Kidney capillary endothelial cell (primary cell): ENCODE results near the gene RPS6KB2.
A peak's percentile ranks its signal among the peaks of the same experiment; 100 is the strongest.

ENCODE experiments used
- DNase-seq: peaks from one replicate; pipeline ENCODE4 v3.0.0-alpha.2; 2018; ENCODE audit warnings: low spot score

RPS6KB2 gene

GRCh38 chr11:67429722-67430121 is 1.4 kb downstream of the RPS6KB2 start:
- no peak for DNase-seq

GRCh38 chr11:67431346-67432249 is 3.3 kb downstream of the RPS6KB2 start:
- no peak for DNase-seq

- DNase-seq: no peak
Observed at GRCh38 chr11:67432655-67433349, 4.5 kb downstream of the RPS6KB2 start.

- no peak for DNase-seq
Observed at GRCh38 chr11:67433536-67434394, 5.5 kb downstream of the RPS6KB2 start.

- DNase-seq: no peak
Observed at GRCh38 chr11:67434395-67434881, 6.1 kb downstream of the RPS6KB2 start.

GRCh38 chr11:67435031-67435726 is 6.9 kb downstream of the RPS6KB2 start:
- DNase-seq: no peak

GRCh38 chr11:67435727-67436458 is 7.6 kb downstream of the RPS6KB2 start:
- DNase-seq: no peak

- DNase-seq: no peak
Observed at GRCh38 chr11:67436459-67437081, 8.3 kb downstream of the RPS6KB2 start.

GRCh38 chr11:67437082-67437808 is 9.0 kb downstream of the RPS6KB2 start, which contains the start of gene PTPRCAP:
PTPRCAP (minus strand) TSS chr11:67437682; CDS start chr11:67437619, 63 bp downstream.
- no peak for DNase-seq

GRCh38 chr11:67437809-67438157 is 9.5 kb downstream of the RPS6KB2 start:
- DNase-seq: no peak

GRCh38 chr11:67438158-67438902 is 10.0 kb downstream of the RPS6KB2 start:
- DNase-seq: no peak

GRCh38 chr11:67439321-67440228 is 11.3 kb downstream of the RPS6KB2 start:
- DNase-seq: peak; percentile 25

- no peak for DNase-seq
Observed at GRCh38 chr11:67440229-67441097, 12.2 kb downstream of the RPS6KB2 start.

- DNase-seq: no peak
Observed at GRCh38 chr11:67441098-67441563, 12.8 kb downstream of the RPS6KB2 start.

- no peak for DNase-seq
Observed at GRCh38 chr11:67441731-67442351, 13.5 kb downstream of the RPS6KB2 start.
